ENCODE data around the gene SLC22A1.
"Not testable (repeated sequence)": the region's sequence is repeated elsewhere in the genome, so short reads cannot be mapped to it uniquely, and the experiment has no call there.

Gene SLC22A1

GRCh38 chr6:160125105-160125504 lies 3.5 kb downstream of the SLC22A1 start:
- not testable (repeated sequence) for DNase-seq

DNA sequence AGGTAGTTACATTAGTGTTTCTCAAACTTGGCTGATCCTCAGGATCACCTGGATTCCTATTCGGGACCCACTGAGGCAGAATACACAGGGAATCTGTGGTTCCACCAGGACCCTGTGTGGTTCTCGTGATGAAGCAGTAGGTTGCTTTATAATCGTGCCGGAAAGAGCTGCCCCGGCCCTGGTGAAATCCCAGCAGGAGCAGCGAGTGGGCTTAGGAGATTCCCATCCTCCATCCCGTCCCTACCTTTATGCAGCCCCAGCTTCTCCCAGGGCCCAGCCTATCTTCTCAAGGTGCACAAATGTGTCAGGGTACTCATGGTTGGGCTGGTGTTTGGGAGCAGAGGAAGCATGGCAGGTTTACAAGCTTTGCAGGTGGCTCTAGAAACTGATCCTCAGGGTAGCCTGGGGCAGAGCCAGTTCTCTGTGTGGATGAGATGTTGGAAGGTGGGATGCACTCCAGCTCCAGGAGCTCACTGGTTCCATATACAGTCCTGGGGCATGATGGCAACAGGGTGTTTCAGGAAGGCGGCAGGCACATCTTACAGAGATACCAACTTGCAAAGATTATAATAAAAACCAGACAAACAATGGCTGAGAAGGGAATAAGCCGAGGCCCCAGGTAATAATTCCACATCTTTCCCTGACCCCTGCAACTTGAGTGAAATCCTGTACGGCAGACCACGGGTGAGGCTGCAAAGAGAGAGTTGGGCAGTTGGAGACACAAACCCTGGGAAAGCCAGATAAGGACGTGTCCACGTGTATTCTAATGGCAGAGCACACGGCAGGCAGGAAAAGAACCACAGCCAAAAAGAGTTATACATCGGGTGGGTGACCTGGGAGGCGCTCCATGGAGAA lies 5.9 kb downstream of the SLC22A1 start:
- DNase-seq = no peak

- no peak for DNase-seq
Observed at GRCh38 chr6:160128125-160128683, 6.6 kb downstream of the SLC22A1 start.

DNA sequence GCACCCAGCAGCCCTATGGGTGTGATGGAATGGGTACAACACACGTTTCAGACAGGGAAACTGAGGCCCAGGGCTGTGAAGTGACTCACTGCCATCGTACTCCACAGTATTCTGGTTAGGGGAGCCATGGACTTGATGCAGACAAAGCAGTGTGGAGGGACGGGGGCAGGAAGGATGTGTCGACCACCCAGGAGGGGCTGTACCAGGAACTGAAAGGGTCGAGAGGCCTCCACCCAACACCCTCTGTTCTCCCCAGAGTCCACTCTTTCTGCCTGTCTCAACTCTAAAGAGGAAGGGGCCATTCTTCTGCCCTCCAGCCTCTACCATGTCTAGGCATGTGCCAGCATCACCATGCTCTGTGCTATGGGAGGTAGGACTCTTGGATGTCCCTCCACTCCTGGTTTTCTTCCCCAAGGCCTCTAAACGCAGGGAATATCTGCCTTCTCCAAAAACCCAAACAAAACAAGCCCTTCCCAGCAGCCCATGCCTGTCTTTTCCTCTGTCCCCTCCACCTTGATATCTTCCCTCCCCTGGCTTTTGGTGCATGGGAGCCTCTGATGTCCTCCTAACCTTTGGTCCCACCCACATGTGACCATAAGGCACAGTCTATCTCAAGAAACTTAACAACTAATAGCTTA lies 7.4 kb downstream of the SLC22A1 start:
- DNase-seq = no peak

GRCh38 chr6:160129881-160130615 lies 8.4 kb downstream of the SLC22A1 start:
- no peak for DNase-seq

DNA sequence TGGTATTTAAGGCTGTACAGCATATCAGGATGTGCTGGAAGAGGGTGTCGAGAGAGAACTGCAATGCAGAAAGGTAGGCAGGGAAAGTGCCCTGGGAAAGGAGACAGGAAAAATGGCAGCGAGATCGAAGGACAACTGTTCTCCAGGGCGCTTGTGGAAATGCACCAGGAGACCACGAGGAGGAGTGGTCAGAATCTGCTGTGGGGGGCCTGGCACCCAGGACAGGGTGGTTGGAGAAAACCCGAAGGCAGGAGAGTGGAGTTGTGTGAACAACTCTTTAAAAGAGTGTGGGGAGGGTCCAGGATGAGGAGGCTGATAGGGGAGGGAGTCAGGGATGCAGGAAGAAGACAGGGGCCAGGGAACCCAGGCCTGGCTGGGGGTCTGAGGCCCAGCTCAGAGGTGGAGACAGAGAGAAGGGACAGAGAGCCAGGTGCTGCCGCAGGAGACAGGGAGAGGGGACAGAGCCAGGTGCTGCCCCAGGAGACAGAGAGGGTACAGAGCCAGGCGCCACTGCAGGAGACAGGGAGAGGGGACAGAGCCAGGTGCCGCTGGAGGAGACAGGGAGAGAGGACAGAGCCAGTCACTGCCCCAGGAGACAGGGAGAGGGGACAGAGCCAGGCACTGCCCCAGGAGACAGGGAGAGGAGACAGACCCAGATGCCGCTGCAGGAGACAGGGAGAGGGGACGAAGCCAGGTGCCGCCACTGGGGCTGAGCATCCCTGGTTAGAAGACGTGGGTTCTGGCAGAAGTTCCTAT lies 9.3 kb downstream of the SLC22A1 start:
- no peak for DNase-seq

GRCh38 chr6:160131636-160132296 lies 10.2 kb downstream of the SLC22A1 start:
- no peak for DNase-seq

GRCh38 chr6:160132297-160132637 lies 10.7 kb downstream of the SLC22A1 start:
- no peak for DNase-seq

- DNase-seq = no peak
Observed at GRCh38 chr6:160132776-160133338, 11.2 kb downstream of the SLC22A1 start.

DNA sequence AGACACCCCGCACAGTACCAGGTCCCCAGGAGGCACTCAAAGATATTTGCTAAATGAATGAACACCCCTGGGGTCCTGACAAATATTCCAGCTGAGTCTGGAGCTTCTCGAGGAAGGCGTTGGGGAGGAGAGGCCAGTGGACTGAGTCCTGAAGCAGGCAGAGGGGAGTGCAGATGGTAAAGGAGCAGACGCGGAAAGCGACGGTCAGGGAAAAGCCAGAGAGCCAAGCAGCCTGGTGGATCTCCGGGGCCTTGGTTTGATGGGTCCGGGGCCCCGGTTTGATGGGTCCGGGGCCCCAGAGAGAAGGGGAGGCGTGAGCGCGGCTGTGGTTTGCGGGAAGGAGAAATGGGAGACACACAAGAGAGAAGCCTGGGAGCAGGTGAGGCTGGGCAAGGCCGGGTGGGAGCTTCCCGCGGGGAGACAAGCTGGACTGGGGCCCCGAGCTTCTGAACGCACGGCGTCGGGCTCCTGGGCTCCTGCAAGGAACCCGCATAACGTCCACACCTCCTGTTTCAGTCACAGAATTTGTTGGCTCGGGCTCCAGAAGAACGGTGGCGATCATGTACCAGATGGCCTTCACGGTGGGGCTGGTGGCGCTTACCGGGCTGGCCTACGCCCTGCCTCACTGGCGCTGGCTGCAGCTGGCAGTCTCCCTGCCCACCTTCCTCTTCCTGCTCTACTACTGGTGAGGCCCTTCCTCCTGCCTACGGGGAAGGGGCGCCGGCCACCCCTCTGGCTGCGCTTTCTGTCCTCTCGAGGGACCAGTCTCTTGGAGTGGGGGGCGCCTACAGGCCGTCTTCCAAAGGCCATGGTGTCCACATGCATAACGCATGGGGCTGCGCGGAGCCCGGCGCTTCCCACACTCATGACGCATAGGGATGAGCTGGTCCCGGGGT lies 12.1 kb downstream of the SLC22A1 start:
- no peak for DNase-seq

DNA sequence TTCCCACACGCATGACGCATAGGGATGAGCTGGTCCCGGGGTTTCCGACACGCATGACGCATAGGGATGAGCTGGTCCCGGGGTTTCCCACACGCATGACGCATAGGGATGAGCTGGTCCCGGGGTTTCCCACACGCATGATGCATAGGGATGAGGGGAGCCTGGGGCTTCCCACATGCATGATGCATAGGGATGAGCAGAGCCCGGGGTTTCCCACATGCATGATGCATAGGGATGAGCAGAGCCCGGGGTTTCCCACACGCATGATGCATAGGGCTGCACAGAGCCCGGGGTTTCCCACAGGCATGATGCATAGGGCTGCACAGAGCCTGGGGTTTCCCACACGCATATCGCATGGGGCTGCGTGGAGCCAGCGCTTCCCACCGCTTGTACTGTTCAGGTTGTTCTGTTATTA lies 12.7 kb downstream of the SLC22A1 start:
- DNase-seq = not testable (repeated sequence)

- DNase-seq = no peak
Observed at GRCh38 chr6:160134779-160135547, 13.3 kb downstream of the SLC22A1 start.

DNA sequence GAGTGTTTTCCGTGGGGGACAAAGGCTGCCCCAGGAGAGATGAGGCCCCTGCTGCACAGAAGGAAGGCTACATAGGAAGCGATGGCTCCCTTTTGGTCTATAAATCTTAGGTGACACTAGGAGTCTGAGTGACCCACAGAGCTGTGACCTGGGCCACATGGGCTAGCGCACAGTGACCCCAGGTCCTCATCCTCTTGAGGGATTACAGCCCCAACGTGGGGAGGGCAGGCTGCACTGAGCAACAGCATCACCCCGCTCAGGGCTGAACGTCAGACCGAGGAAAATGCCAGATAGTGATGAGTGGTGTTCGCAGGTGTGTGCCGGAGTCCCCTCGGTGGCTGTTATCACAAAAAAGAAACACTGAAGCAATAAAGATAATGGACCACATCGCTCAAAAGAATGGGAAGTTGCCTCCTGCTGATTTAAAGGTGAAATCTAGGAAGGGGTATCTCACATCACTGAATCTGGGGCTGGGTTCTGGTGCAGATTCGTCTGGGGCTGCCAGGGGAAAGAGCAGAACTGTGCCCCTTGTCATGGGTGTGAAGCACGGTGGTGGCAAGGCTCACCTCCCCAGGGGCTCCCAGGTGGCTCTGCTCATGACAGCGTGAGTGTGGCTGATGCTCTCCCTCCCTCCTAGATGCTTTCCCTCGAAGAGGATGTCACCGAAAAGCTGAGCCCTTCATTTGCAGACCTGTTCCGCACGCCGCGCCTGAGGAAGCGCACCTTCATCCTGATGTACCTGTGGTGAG lies 14.5 kb downstream of the SLC22A1 start:
- no peak for DNase-seq

GRCh38 chr6:160137130-160137988 lies 15.7 kb downstream of the SLC22A1 start:
- DNase-seq = no peak

DNA sequence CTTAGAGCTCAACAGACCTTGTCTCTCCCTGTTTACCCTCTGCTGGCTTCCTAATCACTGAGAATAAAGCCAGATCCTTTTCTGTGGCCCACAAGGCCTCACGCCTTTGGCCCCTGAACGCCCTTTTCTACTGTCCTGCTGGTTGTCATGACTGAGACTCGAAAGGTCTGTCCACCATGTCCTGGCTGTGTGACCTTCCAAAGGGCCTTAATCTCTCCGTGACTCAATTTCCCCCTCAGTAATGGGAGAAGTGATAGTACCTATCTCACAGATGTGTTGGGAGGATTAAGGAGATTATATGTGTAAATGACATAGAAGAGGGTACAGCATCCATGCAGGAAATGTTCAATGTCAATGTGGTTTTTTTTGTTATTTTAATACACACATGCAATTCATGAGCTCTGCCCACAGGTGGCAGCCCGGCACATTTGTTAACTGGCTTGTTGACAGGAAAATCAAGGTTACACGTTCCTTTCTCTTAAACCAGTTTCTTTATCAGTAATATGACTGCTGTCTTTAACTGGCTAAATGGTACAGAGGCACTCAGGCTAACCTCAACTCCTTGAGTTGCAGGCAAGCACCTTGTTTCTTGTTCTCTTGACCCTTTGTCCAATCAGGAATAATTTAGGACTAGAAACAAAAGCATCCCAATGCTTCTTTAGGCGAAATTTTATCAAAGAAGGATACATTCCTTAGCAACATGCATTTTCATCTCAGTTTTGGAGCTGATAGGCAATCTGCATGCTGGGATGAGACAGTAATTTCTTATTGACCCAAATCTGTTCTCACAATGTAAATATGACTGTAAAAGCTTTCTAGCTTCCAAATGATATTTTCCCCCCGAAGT lies 16.6 kb downstream of the SLC22A1 start:
- peak in 1 of 2 experiments; percentile 35 for DNase-seq

DNA sequence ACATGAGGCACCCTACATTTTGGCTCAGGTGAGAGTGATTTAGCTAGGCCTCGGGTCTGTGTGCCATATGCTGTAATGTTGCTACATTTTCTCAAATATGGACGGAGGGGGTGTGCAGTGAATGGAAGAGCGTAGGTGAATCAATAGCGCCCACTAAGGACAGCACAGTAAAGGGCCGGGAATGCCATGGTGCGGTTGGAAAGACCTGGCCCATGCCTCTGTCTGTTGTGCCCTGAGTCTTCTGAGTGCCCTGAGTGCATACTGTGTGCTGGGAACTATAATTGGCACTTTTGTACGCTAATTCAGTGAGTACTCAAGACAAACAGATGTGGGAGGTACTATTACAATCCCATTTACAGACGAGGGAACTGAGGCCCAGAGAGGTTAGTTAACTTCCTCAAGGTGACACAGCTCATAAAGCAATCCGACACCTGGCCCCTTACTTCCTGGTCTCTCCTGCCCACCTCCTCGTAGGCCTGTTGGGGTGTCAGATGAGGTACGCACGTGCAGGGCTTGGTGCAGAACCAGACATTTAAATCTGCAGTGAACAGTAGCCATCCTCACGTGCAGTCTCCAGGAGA lies 17.3 kb downstream of the SLC22A1 start:
- no peak for DNase-seq

DNA sequence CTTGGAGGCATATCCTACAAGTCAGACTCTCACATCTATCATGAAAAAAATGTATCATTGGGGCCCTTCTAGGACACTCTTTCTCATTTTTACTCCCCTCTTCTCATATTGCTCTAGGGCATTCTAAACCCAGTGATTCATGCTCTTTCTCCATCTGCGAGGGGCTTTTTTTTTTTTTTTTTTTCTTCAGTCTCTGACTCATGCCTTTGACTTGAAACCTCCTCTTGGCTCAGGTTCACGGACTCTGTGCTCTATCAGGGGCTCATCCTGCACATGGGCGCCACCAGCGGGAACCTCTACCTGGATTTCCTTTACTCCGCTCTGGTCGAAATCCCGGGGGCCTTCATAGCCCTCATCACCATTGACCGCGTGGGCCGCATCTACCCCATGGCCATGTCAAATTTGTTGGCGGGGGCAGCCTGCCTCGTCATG lies 17.8 kb downstream of the SLC22A1 start:
- peak in 1 of 2 experiments; percentile 7 for DNase-seq
